GM12801 (cell line): ENCODE results near the gene GNG7.

Experiments
- CTCF ChIP-seq: IDR thresholded peaks from one replicate; pipeline ENCODE4 v1.5.1; 2011; ENCODE audit warnings: control low read depth; ENCODE audit not compliant: insufficient read length; ENCODE audit errors: extremely low read depth

Gene GNG7

GRCh38 chr19:2629491-2630351 lies 72.8 kb downstream of the GNG7 start:
- TF ChIP-seq CTCF, result no peak

- TF ChIP-seq CTCF, result no peak
Measured at GRCh38 chr19:2628597-2628996, 73.9 kb downstream of the GNG7 start.

- no peak for TF ChIP-seq CTCF
Measured at GRCh38 chr19:2627855-2628254, 74.6 kb downstream of the GNG7 start.

- no peak for TF ChIP-seq CTCF
Measured at GRCh38 chr19:2627319-2627829, 75.1 kb downstream of the GNG7 start.

- no peak for TF ChIP-seq CTCF
Measured at GRCh38 chr19:2625434-2625833, 77.1 kb downstream of the GNG7 start.

- no peak for TF ChIP-seq CTCF
Measured at GRCh38 chr19:2624537-2625091, 77.9 kb downstream of the GNG7 start.

GRCh38 chr19:2623798-2624197 lies 78.7 kb downstream of the GNG7 start:
- TF ChIP-seq CTCF, result no peak
